GM12891 (cell line): ENCODE measurements around the gene OGDH.

ENCODE experiments used
- POLR2A ChIP-seq: IDR thresholded peaks from 2 replicates; pipeline ENCODE4 v1.6.1; 2011; ENCODE audit warnings: low read depth, low read length, control low read depth
- POLR2AphosphoS5 ChIP-seq: IDR thresholded peaks from 2 replicates; pipeline ENCODE4 v1.6.1; 2011; ENCODE audit warnings: low read depth, low read length, control low read depth
- SPI1 ChIP-seq: IDR thresholded peaks from 2 replicates; pipeline ENCODE4 v1.6.1; 2011; ENCODE audit warnings: low read depth, low read length, control low read depth
- TAF1 ChIP-seq: IDR thresholded peaks from 2 replicates; pipeline ENCODE4 v1.6.1; 2011; ENCODE audit warnings: low read depth, low read length, control low read depth

GRCh38 chr7:44645254-44645653 lies 38.8 kb downstream of the OGDH start:
- no peak for TF ChIP-seq POLR2AphosphoS5
- TF ChIP-seq POLR2A = no peak
- TF ChIP-seq TAF1 = no peak
- no peak for TF ChIP-seq SPI1
